Mesendoderm (in vitro differentiated cells): ENCODE data around the gene ABCG2.
"Not testable (repeated sequence)": the region's sequence is repeated elsewhere in the genome, so short reads cannot be mapped to it uniquely, and the experiment has no call there.

ENCODE experiments used
- DNase-seq: peaks from one replicate; pipeline ENCODE4 v3.0.0; 2013
- H2AK5ac ChIP-seq: 2 replicates; pipeline ENCODE4 v1.6.1; 2013; ENCODE audit warnings: low read length, inconsistent platforms
- H2BK120ac ChIP-seq: 2 replicates; pipeline ENCODE4 v1.6.1; 2013; ENCODE audit warnings: low read depth, mild to moderate bottlenecking, low read length, moderate library complexity, mixed read lengths
- H2BK15ac ChIP-seq: replicated peaks from 2 replicates; pipeline ENCODE4 v1.6.1; 2013; ENCODE audit warnings: low read depth, mild to moderate bottlenecking, moderate library complexity
- H2BK5ac ChIP-seq: 2 replicates; pipeline ENCODE4 v1.6.1; 2013; ENCODE audit warnings: low read length, inconsistent platforms
- H3K18ac ChIP-seq: 2 replicates; pipeline ENCODE4 v1.6.1; 2013; ENCODE audit warnings: mild to moderate bottlenecking, low read length, mixed read lengths
- H3K23ac ChIP-seq: one replicate; pipeline ENCODE4 v1.6.1; 2013; ENCODE audit warnings: low read length
- H3K27ac ChIP-seq: 2 replicates; pipeline ENCODE4 v1.5.1; 2013; ENCODE audit warnings: low read depth, mild to moderate bottlenecking, inconsistent platforms, low read length, moderate library complexity
- H3K27me3 ChIP-seq: 2 replicates; pipeline ENCODE4 v1.6.1; 2013; ENCODE audit warnings: low read length, control low read depth, mild to moderate bottlenecking, inconsistent platforms; ENCODE audit not compliant: insufficient read depth, poor library complexity
- H3K36me3 ChIP-seq: 2 replicates; pipeline ENCODE4 v1.6.1; 2013; ENCODE audit warnings: low read length, inconsistent platforms; ENCODE audit not compliant: control insufficient read depth, insufficient read depth
- H3K4ac ChIP-seq: one replicate; pipeline ENCODE4 v1.6.1; 2013; ENCODE audit warnings: low read depth, mild to moderate bottlenecking, low read length, moderate library complexity
- H3K4me1 ChIP-seq: 2 replicates; pipeline ENCODE4 v1.6.1; 2013; ENCODE audit warnings: low read depth, low read length, inconsistent platforms; ENCODE audit not compliant: control insufficient read depth
- H3K4me2 ChIP-seq: 2 replicates; pipeline ENCODE4 v1.6.1; 2013; ENCODE audit warnings: low read length
- H3K4me3 ChIP-seq: 2 replicates; pipeline ENCODE4 v1.5.1; 2013; ENCODE audit warnings: mild to moderate bottlenecking, low read length
- H3K56ac ChIP-seq: one replicate; pipeline ENCODE4 v1.6.1; 2013; ENCODE audit warnings: low read length
- H3K79me1 ChIP-seq: 2 replicates; pipeline ENCODE4 v1.6.1; 2013; ENCODE audit warnings: low read length, inconsistent platforms
- H3K79me2 ChIP-seq: 2 replicates; pipeline ENCODE4 v1.6.1; 2013; ENCODE audit warnings: mild to moderate bottlenecking, low read length; ENCODE audit not compliant: control insufficient read depth, insufficient read depth
- H3K9ac ChIP-seq: 2 replicates; pipeline ENCODE4 v1.6.1; 2013; ENCODE audit warnings: low read length, inconsistent platforms
- H4K5ac ChIP-seq: one replicate; pipeline ENCODE4 v1.6.1; 2013; ENCODE audit warnings: low read length
- H4K8ac ChIP-seq: one replicate; pipeline ENCODE4 v1.6.1; 2013; ENCODE audit warnings: low read depth, mild to moderate bottlenecking, control low read depth, low read length, moderate library complexity
- WGBS: extraction: QIAGEN DNeasy Blood & Tissue Kit; methylation state at CpG from one replicate; pipeline ENCODE4 v1.1.7; 2013; ENCODE audit warnings: low lambda C conversion rate, missing lambda C conversion rate; ENCODE audit not compliant: insufficient coverage; ENCODE audit errors: extremely low coverage; 5-methylcytosine and 5-hydroxymethylcytosine counted together

The ABCG2 gene

DNA sequence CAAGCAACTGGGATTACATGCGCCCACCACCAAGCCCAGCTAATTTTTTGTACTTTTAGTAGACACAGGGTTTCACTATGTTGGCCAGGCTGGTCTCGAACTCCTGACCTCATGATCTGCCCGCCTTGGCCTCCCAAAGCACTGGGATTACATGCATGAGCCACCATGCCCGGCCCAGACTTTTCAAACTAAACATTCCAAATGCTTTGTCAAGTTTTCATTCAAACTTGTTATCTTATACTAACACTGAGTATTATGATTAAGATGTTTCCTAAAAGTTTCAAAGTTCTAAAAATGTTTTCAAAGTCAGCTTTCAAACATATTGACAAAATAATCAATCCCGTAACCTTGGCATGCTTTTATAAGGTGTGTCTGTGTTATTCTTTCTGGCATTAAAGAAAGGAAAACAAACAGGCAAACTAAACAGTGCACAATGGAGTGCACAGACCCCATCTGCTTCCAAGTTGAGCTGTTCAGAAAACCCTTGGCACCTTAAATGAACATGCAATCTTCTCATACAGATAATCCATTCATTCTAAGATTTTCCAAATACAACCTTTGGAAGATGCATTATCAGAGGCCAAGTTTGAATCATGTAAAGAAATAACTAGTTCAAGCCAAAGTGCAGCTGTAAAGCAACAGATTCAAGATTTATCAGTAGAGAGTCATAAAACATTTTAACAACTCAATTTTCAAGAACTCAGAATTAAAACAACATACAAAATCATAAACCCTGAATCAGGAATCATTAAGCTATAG is 49.1 kb downstream of the ABCG2 start:
- Histone ChIP-seq H3K4me1 (no peaks in the 10 kb centered on the region), H2AK5ac (no peak overlapping the region), H4K8ac (no peak overlapping the region), H3K56ac (no peak overlapping the region), H3K4ac (no peak overlapping the region), H4K5ac (no peak overlapping the region), H3K79me2 (no peaks in the 10 kb centered on the region), H3K4me3 (no peak overlapping the region), H3K9ac (no peak overlapping the region), H2BK120ac (no peak overlapping the region), H3K23ac (no peak overlapping the region), H3K79me1 (no peaks in the 10 kb centered on the region), H3K27ac (no peak overlapping the region), H3K18ac (no peak overlapping the region), H3K4me2 (no peak overlapping the region), H2BK15ac (no peak overlapping the region), H3K36me3 (no peaks in the 10 kb centered on the region), H3K27me3 (no peaks in the 10 kb centered on the region), H2BK5ac (no peak overlapping the region)
- DNase-seq: no peak
- WGBS: no CpG with 5 or more reads among the region's 5 CpGs

- Histone ChIP-seq H3K79me1 (no peaks in the 10 kb centered on the region), H2BK120ac (no peak overlapping the region), H3K4me3 (no peak overlapping the region), H3K18ac (no peak overlapping the region), H2BK5ac (no peak overlapping the region), H3K23ac (no peak overlapping the region), H3K27ac (no peak overlapping the region), H3K36me3 (no peaks in the 10 kb centered on the region), H4K8ac (no peak overlapping the region), H3K4me1 (no peaks in the 10 kb centered on the region), H3K79me2 (no peaks in the 10 kb centered on the region), H3K4me2 (no peak overlapping the region), H3K56ac (no peak overlapping the region), H2AK5ac (no peak overlapping the region), H2BK15ac (no peak overlapping the region), H3K9ac (no peak overlapping the region), H4K5ac (no peak overlapping the region), H3K4ac (no peak overlapping the region), H3K27me3 (no peaks in the 10 kb centered on the region)
- no peak for DNase-seq
- no CpG with 5 or more reads among the region's 5 CpGs for WGBS
Observed at GRCh38 chr4:88108747-88109122, 49.7 kb downstream of the ABCG2 start.

GRCh38 chr4:88108108-88108465 is 50.4 kb downstream of the ABCG2 start:
- not testable (repeated sequence) for H2AK5ac ChIP-seq, H3K18ac ChIP-seq, H3K23ac ChIP-seq, H3K4ac ChIP-seq, H4K8ac ChIP-seq, H4K5ac ChIP-seq, H2BK120ac ChIP-seq, H2BK5ac ChIP-seq, H3K36me3 ChIP-seq, H3K27me3 ChIP-seq, DNase-seq, H3K79me2 ChIP-seq, H3K27ac ChIP-seq, H3K79me1 ChIP-seq, H3K4me1 ChIP-seq, H3K4me2 ChIP-seq, H2BK15ac ChIP-seq, H3K9ac ChIP-seq, H3K4me3 ChIP-seq, H3K56ac ChIP-seq
- no CpG with 5 or more reads among the region's 7 CpGs for whole genome bisulfite sequencing

DNA sequence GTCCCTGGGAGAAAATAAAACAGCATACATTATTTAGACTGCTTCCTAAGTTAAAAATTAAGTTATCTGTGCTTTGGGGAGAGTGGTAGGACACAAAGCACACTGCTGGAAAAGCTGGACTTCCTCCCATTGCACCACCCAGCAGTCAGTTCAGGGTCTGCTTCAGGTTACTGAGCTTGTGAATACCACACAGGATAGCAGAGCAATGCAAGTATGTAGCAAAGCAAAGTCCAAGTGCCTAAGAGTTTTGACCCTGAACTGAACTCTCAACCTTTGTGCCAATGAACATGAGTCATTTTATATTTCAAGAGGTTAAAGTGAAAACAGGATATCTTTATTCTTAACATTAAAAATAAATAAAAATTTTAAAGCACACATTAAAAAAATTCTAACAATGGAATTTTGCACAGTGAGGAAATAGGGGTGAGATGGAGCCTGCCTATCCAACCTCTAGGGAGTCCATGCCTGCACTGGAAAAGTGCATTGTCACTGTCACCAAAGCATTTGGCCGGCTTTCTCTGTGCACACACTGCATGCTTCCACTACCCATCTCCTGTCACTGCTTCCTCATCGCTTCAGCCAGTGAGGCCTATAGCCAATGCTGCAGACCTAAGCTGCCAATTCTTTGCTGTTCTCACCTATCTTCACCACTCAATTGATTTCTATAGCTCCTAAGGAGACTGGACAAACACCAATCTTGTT is 50.9 kb downstream of the ABCG2 start:
- Histone ChIP-seq H3K36me3 (no peaks in the 10 kb centered on the region), H4K5ac (no peak overlapping the region), H3K18ac (no peak overlapping the region), H3K27me3 (no peaks in the 10 kb centered on the region), H2BK15ac (no peak overlapping the region), H3K79me1 (no peaks in the 10 kb centered on the region), H3K27ac (no peak overlapping the region), H3K4ac (no peak overlapping the region), H3K56ac (no peak overlapping the region), H4K8ac (no peak overlapping the region), H3K4me2 (no peak overlapping the region), H2BK5ac (no peak overlapping the region), H3K4me1 (no peaks in the 10 kb centered on the region), H3K4me3 (no peak overlapping the region), H2AK5ac (no peak overlapping the region), H3K9ac (no peak overlapping the region), H3K79me2 (no peaks in the 10 kb centered on the region), H2BK120ac (no peak overlapping the region), H3K23ac (no peak overlapping the region)
- no peak for DNase-seq
- WGBS: no CpG with 5 or more reads among the region's 2 CpGs

GRCh38 chr4:88106205-88106604 is 52.2 kb downstream of the ABCG2 start:
- Histone ChIP-seq H3K4me2 (no peak overlapping the region), H2BK5ac (no peak overlapping the region), H3K79me1 (no peaks in the 10 kb centered on the region), H2AK5ac (no peak overlapping the region), H3K27ac (no peak overlapping the region), H3K23ac (no peak overlapping the region), H4K5ac (no peak overlapping the region), H3K4ac (no peak overlapping the region), H3K27me3 (no peaks in the 10 kb centered on the region), H2BK120ac (no peak overlapping the region), H3K18ac (no peak overlapping the region), H3K36me3 (no peaks in the 10 kb centered on the region), H3K4me1 (no peaks in the 10 kb centered on the region), H2BK15ac (no peak overlapping the region), H3K56ac (no peak overlapping the region), H3K9ac (no peak overlapping the region), H3K79me2 (no peaks in the 10 kb centered on the region), H3K4me3 (no peak overlapping the region), H4K8ac (no peak overlapping the region)
- no CpG with 5 or more reads among the region's 3 CpGs for WGBS
- DNase-seq: no peak
